ENCODE results near the gene IVL.

The IVL gene

DNA sequence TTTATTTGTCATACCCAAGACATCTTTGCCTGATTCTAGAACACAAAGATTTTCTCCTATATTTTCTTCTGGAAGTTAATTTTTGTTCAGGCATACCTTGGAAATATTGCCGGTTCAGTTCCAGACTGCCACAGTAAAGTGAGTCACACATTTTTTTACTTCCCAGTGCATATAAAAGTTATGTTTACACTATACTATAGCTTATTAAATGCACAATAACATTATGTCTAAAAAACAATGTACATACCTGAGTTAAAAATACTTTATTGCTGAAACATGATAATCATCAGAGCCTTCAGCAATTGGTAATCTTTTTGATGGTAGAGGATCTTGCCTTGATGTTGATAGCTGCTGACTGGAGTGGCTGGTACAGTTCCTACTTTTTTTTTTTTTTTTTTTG lies 20.2 kb upstream of the IVL start:
- no peak for DNase-seq

DNA sequence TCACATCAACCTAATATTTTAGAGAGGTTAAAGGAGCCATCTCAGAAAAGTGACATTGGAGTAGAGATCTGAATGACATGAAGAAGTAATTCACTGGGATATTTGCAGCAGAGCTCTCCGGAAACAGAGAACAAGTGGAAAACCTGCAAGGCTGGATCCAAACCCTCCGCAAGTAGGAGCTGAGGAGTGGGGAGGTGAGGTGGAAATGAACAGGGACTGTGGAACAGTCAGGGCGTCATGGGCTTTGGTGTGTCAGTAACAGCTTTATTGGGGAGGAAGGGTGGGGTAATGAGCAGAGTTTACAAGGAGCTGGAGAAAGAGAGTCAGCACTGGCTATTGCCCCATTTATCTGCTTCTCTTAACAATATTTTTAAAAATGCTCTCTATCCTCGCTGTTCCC lies 9.3 kb upstream of the IVL start:
- DNase-seq = no peak

GRCh38 chr1:152899883-152900282 lies 8.5 kb upstream of the IVL start:
- DNase-seq = no peak

DNA sequence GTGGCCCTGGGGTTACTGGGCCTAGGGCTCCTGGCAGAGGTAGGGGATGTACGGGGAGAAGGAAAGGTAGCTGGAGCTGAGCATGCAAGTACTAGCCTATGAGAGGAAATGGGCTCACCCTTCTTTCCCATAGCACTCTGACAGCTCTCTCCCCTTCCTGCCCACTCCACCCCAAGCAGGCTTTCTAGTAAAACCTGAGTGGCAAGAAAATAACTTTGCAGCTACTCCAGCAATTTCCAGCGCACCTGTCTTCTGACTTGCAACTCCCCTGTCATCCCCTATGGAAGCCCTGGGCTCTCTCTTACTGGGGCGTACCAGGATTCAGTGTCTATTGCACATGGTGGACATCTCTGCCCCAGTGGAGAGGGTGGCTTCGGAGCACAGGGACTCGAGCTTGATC lies 6.7 kb upstream of the IVL start:
- DNase-seq = no peak

DNA sequence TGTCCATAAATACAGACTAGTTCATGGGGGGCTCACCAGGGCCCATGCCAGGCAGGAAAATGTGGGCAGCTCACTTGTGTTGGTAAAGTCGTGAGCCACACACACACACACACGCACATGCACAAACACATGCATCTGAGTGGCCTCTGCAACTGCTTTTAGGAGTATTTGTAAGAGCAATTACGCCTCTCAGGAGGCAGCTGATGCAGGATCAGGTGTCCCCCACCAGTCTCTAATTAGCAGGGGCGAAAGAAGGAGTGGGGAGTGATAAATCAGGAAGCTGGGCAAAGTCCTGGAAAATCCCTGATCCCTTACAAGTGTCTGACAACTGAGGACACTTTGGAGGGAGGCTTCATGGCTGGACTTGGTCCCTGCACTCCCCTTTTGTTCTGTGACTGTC lies 5.7 kb upstream of the IVL start:
- no peak for DNase-seq

- DNase-seq = no peak
Measured at GRCh38 chr1:152904688-152905440, 3.5 kb upstream of the IVL start.

- DNase-seq = no peak
Measured at GRCh38 chr1:152906023-152906565, 2.3 kb upstream of the IVL start.

DNA sequence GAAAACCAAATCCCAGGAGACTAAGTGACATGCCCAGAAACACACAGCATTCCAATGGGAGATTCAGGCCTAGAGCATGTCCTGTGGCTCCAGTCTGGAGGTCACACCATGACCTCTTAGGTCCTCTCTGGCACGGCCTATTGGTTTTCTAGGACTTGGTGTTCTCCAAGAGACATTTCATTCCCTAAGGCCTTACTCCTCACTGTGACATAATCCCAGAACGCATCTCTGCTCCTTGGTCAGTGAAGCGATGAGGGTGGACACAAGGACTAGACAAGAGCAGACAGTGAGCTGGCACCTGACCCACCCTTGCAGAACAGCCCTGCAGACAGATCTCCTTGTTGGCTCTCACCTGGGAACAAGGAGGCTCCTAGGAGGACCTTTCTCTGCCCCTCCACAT lies 860 bp downstream of the IVL start:
- no peak for DNase-seq

DNA sequence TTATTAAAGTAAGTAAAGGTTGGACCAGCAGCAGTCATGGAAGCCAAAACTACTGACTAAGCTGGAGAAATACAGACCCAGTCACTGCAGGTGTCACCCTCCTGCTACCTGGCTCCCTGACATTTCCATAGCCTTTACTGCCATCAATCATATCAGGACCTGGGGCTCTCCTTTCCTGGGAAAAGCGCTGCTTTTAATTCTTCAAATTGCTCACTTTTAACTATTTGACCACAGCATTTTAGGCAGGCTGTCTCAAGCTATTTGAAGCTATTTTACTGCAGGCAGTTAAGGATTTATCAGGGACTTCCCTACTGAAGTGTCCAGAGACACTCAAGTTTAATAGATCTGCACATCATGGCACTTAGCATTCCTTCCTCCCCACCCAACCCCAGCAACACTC lies 4.1 kb downstream of the IVL start:
- no peak for DNase-seq

GRCh38 chr1:152912900-152913299 lies 4.6 kb downstream of the IVL start:
- no peak for DNase-seq

DNA sequence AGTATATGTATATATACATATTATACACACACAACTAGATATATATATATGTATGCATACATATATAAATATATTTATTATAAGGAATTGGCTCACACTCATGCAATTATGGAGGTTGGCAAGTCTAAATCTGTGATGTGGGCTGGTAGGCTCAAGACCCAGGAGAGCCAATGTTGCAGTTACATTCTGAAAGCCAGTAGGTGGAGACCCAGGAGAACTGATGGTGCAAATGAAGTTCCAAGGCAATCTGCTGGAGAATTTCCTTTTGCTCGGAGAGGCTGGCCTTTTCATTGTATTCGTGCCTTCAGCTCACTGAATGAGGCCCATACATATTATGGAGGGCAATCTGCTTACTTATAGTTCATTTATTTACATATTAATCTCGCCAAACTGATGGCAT lies 9.4 kb downstream of the IVL start:
- no peak for DNase-seq

GRCh38 chr1:152919071-152919470 lies 10.7 kb downstream of the IVL start:
- no peak for DNase-seq

DNA sequence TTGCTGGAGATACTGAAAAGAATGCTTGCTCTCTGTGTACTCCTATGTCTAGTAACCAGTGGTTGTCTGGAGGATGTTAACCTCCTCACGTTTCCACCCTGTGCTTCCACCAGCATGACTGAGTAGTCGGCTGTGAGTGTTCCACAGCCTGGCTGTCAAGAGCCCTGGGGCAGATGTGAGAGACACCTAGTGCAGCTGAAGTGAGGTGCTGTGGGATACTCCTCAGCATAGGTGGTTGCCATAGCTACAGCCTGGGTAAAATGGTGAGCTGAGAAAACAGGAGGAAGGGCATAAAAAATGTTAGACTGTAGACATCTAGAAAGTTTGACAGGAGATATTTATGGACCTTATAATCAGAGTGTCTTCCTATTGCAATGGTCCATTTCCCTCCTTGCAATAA lies 15.8 kb downstream of the IVL start:
- DNase-seq = no peak

- no peak for DNase-seq
Measured at GRCh38 chr1:152926091-152926490, 17.7 kb downstream of the IVL start.

- no peak for DNase-seq
Measured at GRCh38 chr1:152928671-152929070, 20.3 kb downstream of the IVL start.

DNA sequence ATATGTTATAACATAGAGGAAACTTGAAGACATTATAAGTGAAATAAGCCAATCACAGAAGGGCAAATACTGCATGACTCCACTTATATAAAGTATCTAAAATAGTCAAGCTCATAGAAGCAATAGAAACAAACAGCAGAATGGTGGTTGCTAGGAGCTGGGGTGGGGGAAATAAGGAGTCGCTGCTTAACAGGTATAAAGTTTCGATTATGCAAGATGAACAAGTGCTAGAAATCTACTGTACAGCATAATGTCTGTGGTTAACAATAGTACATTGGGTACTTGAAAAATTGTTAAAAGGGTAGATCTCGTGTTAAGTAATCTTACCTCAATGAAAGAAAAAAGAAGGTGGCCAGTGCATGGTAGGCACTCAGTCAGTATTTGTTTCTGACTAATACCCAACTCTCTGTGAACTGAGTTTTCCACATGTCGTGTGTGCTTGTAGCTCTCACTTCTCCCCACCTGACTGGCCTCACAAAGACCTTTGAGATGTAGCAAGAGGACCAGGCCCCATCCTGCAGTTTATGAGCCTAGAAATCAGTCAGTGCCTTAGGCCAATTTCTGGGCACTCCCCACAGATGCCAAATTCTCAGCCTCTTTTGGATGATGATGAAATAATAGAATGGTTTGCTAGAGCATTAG lies 23.9 kb downstream of the IVL start:
- DNase-seq = no peak

DNA sequence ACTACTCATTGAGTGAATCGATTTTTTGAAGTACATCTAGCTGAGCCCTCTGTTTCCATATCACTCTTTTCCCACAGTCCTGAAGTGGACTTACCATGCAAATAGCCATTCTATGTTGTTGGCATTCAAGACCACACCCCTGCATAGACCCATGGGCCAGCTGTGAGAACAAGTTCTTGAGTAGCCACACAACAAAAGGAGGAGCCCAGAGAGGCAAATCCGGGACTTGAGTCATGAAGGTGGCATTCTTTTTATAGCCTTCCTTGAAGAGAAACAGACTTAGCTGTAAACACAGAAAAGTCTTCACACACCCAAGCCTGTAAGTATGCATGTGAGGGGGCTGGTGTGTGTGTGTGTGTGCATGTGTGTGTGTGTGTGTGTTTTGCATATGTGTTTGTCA lies 24.9 kb downstream of the IVL start:
- no peak for DNase-seq

GRCh38 chr1:152940614-152941013 lies 32.3 kb downstream of the IVL start:
- DNase-seq = no peak

GRCh38 chr1:152941037-152941711 lies 32.8 kb downstream of the IVL start:
- no peak for DNase-seq

GRCh38 chr1:152942161-152942560 lies 33.8 kb downstream of the IVL start:
- DNase-seq = no peak

- DNase-seq = no peak
Measured at GRCh38 chr1:152946248-152946647, 37.9 kb downstream of the IVL start.

DNA sequence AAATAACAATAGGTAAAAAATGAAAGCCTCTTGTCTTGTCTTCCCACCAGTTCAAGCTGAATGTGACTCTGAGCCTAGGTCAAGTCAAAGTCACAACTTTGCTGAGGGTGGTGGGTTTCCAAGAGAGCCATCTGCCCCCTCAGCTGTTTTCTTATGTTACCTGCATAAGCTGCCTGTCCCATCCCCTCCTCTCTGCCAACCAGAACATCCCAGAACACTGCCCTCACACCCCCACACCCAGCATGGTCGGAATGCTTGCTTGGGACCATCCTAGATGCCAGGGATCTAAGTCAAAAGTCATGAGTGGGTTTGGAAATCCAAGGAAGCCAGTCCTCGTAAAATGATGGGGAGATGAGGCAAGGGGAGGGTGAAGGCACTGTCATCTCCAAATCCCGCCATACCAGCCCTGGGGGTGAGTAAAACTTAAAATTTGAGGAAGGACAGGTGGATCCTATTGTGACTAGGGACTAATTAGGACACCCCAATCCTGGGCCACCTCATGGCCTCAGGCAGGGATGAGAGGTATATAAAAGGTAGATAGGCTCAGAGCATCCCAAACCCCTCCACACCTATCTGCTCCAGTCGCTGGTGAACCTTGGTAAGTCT lies 38.4 kb downstream of the IVL start, which contains the start of gene SPRR5:
SPRR5 (plus strand) TSS at position 556 of the 606 bp plus-strand sequence. CDS start 1,349 bp downstream, outside the sequence.
- DNase-seq = no peak

DNA sequence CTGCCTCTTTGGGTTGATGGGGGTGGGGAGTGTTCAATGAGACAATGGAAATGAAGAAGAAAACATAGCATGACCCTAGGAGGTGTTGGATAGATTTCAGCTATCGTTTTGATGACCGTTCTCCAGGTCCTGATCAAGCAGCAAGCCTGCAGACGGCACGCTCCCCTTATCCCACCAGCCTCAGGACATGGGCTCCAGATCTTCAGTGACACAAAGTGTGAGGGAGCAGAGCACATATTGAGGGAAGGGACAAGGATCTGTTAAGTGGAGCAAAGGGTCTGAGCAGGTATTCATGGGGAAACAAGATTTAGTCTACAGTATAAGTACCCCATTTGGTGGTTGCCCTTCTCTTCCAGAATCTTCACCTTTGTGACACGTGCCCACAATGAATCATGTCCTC lies 43.4 kb downstream of the IVL start:
- no peak for DNase-seq
